Measurements from ENCODE around the gene OGFR. TPM values are rescaled to one million over a fixed set of nuclear protein-coding genes. Genes with fewer than 3 reads are reported as not detected.

Gene OGFR
- total RNA-seq, 1 experiment from 2014 or later: 65.2 TPM

GRCh38 chr20:62806383-62807050 is 1.9 kb downstream of the OGFR start:
- no peak for DNase-seq (ENCODE audit: low read depth, low spot score)
- in situ Hi-C loops (cut with HindIII; ENCODE audit: low pct_unique_long_range_greater_than_20kb, low sequenced_read_pairs): no loop called here

- in situ Hi-C loops (cut with HindIII; ENCODE audit: low pct_unique_long_range_greater_than_20kb, low sequenced_read_pairs): no loop called here
- no peak for DNase-seq (ENCODE audit: low read depth, low spot score)
Measured at GRCh38 chr20:62807444-62808210, 3.0 kb downstream of the OGFR start.

GRCh38 chr20:62808211-62808865 is 3.7 kb downstream of the OGFR start:
- peak; percentile 73 for DNase-seq (ENCODE audit: low read depth, low spot score)
- in situ Hi-C loops (cut with HindIII; ENCODE audit: low pct_unique_long_range_greater_than_20kb, low sequenced_read_pairs): no loop called here

GRCh38 chr20:62809530-62810428 is 5.1 kb downstream of the OGFR start:
- no peak for DNase-seq (ENCODE audit: low read depth, low spot score)
- in situ Hi-C loops (cut with HindIII; ENCODE audit: low pct_unique_long_range_greater_than_20kb, low sequenced_read_pairs): no loop called here

- in situ Hi-C loops (cut with HindIII; ENCODE audit: low pct_unique_long_range_greater_than_20kb, low sequenced_read_pairs): no loop called here
- no peak for DNase-seq (ENCODE audit: low read depth, low spot score)
Measured at GRCh38 chr20:62811320-62811719, 6.7 kb downstream of the OGFR start.

- DNase-seq (ENCODE audit: low read depth, low spot score): no peak
- in situ Hi-C loops (cut with HindIII; ENCODE audit: low pct_unique_long_range_greater_than_20kb, low sequenced_read_pairs): no loop called here
Measured at GRCh38 chr20:62811720-62812119, 7.1 kb downstream of the OGFR start.

GRCh38 chr20:62812181-62812906 is 7.7 kb downstream of the OGFR start:
- in situ Hi-C loops (cut with HindIII; ENCODE audit: low pct_unique_long_range_greater_than_20kb, low sequenced_read_pairs): no loop called here
- no peak for DNase-seq (ENCODE audit: low read depth, low spot score)

GRCh38 chr20:62812907-62813200 is 8.2 kb downstream of the OGFR start:
- no peak for DNase-seq (ENCODE audit: low read depth, low spot score)
- in situ Hi-C loops (cut with HindIII; ENCODE audit: low pct_unique_long_range_greater_than_20kb, low sequenced_read_pairs): no loop called here

GRCh38 chr20:62813588-62813987 is 9.0 kb downstream of the OGFR start:
- in situ Hi-C loops (cut with HindIII; ENCODE audit: low pct_unique_long_range_greater_than_20kb, low sequenced_read_pairs): no loop called here

GRCh38 chr20:62814060-62814708 is 9.5 kb downstream of the OGFR start:
- in situ Hi-C loops (cut with HindIII; ENCODE audit: low pct_unique_long_range_greater_than_20kb, low sequenced_read_pairs): no loop called here
- no peak for DNase-seq (ENCODE audit: low read depth, low spot score)

More at GRCh38 chr20:62813588-62813987, 9.0 kb downstream of the OGFR start:
- DNase-seq (ENCODE audit: low read depth, low spot score): no peak

GRCh38 chr20:62814709-62815065 is 10.1 kb downstream of the OGFR start:
- in situ Hi-C loops (cut with HindIII; ENCODE audit: low pct_unique_long_range_greater_than_20kb, low sequenced_read_pairs): no loop called here
- no peak for DNase-seq (ENCODE audit: low read depth, low spot score)

GRCh38 chr20:62815066-62815991 is 10.7 kb downstream of the OGFR start:
- DNase-seq (ENCODE audit: low read depth, low spot score): peak; percentile 52
- in situ Hi-C loops (cut with HindIII; ENCODE audit: low pct_unique_long_range_greater_than_20kb, low sequenced_read_pairs): no loop called here

- in situ Hi-C loops (cut with HindIII; ENCODE audit: low pct_unique_long_range_greater_than_20kb, low sequenced_read_pairs): no loop called here
- DNase-seq (ENCODE audit: low read depth, low spot score): no peak
Measured at GRCh38 chr20:62816031-62816883, 11.6 kb downstream of the OGFR start.

- DNase-seq (ENCODE audit: low read depth, low spot score): peak; percentile 42
- in situ Hi-C loops (cut with HindIII; ENCODE audit: low pct_unique_long_range_greater_than_20kb, low sequenced_read_pairs): no loop called here
Measured at GRCh38 chr20:62816884-62817873, 12.5 kb downstream of the OGFR start, which contains the start of gene COL9A3. COL9A3 (plus strand) TSS chr20:62817050; CDS start chr20:62817065, 15 bp downstream.

All from SK-MEL-5 (cell line).